NCI-H2107 (cell line): ENCODE measurements around the gene TEKT3.

Experiments used
- DNase-seq: peaks from one replicate; lab custom pipeline; 2025; lab: John Stamatoyannopoulos, UW

Gene TEKT3

DNA sequence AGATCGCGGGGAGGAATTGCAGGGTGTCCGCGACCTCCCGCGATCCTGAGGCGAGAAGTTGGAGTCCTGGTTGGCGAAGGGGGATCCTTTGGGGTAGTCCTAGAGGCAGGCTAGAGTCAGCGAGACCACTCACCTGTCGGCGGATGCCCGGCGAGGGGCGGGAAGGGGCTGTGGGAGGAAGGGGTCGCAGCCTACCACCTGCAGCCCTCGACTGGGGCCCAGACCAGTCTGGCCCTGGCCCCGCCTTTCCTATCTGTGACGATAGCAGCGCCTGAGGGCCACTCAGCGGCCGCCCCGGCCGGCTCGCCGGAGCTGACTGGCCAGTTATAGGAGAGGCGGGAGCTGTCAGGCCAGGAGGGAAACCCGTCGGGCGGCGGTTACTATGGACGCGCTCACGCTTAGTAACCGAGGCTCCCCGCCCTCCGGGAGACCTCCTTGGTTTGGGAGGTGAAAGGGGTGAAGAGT lies at the start of gene TEKT3:
TEKT3 (minus strand) TSS at position 213 of the 465 bp plus-strand sequence. CDS start 10,012 bp downstream, outside the sequence.
- DNase-seq, result no peak

DNA sequence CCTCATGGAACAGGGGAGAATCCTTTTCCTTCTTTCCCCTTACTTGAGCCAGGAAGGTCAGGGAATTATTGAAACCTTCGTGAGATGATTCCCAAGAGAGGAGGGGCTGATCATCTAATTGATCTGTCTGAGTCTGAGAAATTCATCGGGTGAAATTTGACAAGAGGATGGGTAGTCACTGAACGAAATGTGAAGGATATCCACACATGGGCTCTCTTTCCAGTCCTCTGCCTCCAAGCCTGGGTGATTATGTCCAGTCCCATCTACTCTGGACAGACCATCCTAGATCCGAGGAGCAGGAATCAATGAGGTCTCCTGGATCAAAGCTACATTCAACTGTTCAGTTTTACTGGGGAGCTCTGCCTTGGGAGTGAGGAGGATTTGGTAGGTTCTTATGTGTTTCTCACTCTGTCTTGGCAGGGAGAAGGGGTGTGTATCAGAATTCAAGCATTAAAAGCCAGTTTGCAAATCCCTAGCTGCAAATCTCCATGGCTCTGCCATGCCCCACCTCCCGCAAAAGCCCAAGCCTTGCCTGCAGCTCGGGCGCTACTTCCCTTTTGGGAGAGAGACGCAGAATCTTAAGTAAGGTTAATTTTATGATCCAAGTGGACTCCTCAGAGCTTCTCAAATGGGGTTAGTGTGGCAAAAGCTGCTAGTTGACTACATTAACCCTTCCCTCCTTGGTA lies 47.1 kb upstream of the TEKT3 start:
- no peak for DNase-seq

DNA sequence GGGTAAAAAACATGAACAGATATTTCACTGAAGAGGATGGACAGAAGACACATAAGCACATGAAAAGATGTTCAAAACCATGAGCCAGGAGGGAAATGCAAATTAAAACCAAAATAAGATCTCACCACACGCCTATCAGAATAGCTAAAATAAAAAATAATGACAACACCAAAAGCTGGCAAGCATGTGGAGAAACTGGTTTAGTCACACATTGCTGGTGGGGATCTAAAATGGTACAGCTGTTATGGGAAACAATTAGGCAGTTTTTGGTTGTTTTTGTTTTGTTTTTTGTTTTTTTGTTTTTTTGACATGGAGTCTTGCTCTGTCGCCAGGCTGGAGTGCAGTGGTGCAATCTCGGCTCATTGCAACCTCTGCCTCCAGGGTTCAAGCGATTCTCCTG lies 44.7 kb upstream of the TEKT3 start:
- no peak for DNase-seq

DNA sequence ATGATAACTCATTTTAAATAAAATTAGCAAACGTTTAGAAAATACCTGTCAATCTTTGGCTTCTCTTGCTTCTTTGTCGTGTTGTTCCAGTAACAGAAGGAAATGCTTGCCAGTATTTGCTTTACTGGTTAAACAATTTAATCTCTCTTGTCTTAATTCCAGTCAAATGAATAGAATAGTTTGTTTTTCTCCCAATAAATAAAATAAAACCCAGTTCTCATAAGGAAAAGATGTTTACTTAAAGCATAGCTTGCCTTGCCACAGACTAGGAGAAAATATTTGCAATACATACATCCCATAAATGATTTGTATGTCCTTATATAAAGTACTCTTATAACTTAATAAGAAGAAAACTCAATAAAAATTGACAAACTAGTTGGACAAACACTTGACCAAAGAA lies 43.9 kb upstream of the TEKT3 start:
- DNase-seq, result no peak

DNA sequence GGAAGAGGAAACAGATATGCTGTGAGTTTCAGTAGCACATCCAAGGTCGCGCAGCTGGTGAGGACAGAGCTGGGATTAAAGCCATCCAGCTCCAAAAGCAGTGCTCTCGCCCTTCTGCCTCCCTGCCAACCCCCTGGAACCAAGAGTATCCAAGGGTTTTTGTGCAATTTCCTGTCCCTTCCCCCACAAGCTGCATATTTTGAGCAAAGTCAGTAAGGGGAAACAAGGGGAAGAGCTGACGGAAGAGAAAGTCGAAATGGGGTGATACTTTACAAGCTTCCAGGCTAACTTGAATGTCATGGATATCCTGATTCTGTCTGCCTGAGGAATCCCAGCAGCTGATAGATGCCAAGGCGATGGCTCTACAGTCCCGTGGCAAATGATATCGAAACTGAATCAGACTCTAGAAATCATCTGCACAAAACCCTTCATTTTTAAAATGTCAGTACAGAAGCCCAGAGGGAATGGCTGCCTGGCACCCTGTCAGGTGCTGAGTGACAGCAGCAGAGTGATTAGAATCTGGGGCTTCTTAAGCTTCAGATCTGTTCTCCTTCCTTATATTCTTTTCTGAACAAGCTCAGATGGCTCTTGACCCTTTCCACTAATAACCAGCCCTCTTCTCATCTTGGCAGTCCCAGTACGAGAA lies 42.9 kb upstream of the TEKT3 start:
- DNase-seq, result no peak

DNA sequence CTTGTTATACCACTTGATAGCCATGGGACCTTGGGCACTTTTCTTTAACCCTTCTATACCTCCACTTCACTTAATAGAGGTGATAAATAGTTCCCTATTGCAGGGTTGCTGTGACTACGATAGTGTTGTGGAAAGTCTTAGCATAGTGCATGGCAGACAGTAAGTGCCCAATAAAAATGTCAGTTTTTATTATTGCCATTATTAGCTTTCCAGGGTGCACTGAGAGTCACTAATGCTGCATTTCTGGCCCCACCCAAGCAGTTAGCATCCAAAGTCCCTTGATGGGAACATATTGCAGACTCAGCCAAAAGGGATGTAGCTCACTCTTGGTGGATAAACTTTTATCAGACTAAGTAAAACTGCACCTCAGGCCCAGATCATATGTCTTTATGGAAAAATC lies 41.5 kb upstream of the TEKT3 start:
- no peak for DNase-seq

DNA sequence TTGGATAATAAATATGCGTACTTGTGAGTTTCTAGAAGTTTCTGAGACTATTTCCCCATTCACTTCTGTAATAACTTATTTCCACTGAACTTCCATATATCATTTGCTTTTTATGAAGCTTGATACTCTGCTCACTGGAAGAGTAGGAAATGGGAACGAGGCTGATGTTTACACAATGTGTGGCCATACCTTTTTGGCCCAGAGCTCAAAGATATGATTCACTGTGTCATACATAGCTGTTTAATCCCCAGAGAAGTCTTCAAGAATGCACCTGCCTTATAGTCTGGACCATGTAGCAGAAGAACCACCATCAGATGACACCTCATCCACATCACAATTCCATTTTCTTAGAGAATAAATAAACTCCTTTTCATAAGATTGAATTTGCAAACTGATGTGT lies 40.3 kb upstream of the TEKT3 start:
- no peak for DNase-seq

DNA sequence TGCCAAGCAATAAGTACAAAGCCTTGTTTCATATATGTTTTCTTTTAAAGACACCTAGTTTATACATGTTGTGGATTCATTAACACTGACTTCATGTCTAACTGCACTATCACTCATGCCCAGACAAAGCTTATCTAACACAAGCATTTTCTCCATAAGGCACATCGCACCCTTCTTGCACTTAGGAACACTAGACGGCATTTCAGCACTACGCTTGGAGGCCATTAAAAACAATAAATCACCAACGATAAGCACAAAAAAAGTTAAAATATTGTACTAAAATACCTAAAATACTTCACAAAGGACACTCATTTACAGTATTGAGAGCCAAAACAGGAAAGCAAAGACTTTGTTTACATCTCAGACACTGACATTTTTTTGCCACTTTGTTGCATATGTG lies 39.0 kb upstream of the TEKT3 start:
- no peak for DNase-seq

DNA sequence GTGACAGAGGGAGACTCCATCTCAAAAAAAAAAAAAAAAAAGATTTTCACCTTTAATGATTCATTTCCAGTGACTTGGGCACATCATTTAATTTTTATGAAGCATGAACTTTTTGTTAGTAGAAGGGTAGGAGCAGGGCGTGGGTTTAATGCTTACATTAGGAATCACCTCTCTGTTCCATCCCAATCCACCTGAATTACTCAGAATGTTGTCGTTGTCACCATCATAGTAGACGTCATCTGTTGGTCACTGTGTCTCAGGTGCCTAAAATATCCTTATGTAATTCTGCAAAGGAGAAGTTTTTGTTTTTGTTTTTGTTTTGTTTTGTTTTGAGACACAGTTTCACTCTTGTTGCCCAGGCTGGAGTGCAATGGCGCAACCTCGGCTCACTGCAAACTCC lies 38.3 kb upstream of the TEKT3 start:
- DNase-seq, result no peak

DNA sequence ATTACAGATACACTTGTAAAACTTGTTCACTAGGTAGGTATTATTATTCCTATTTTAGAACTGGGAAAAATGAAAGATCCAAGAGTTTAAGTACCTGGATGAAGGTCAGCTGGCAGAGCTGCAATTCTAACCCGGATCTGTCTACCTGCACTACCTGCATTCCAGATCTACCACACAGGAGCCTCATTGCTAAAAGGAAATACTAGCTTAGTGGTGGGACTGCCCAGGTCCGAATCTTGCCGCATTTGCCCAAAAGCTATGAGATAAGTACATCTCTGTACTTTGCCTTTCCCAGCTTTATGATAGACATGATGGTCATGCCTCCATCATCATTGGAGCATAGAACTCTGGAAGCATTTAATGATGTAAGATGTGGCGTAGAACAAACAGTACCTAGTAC lies 36.8 kb upstream of the TEKT3 start:
- DNase-seq, result no peak

DNA sequence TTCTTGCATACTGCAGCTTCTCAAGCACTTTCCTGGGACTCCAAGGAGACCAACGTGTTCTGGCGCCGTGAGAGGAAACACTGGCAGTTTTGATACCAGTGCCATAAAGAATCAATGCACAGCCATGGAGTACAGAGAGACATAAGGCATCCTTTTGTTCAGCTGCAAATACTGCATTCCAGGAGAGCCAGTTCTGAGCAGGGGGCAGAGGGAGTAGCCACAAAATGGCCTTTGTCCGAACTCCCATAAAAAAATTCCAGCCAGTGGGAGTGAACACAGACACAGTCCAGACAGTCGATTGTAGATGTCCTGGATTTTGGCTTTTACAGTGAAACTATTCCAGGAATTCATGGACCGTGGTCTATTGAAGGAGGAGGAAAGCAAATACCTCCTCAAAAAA lies 36.2 kb upstream of the TEKT3 start:
- no peak for DNase-seq

DNA sequence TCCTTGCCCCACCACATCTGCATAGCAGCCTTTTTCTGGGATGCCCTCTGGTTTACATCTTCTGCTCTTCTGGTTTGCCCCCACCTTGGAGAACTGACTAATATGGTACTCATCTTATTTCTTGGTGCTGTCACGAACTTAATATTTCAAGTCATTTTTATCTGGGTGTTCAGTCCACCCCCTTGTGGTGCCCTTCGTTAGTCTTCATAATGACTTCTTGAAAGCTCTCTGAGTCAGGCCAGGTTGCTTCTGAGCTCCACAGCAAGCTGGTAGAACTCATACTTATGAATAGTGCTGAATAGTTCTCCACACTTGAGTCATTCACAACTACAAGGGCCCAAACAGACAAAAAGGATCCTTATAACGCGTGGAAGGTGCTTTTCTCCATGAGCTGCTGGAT lies 35.8 kb upstream of the TEKT3 start:
- no peak for DNase-seq

DNA sequence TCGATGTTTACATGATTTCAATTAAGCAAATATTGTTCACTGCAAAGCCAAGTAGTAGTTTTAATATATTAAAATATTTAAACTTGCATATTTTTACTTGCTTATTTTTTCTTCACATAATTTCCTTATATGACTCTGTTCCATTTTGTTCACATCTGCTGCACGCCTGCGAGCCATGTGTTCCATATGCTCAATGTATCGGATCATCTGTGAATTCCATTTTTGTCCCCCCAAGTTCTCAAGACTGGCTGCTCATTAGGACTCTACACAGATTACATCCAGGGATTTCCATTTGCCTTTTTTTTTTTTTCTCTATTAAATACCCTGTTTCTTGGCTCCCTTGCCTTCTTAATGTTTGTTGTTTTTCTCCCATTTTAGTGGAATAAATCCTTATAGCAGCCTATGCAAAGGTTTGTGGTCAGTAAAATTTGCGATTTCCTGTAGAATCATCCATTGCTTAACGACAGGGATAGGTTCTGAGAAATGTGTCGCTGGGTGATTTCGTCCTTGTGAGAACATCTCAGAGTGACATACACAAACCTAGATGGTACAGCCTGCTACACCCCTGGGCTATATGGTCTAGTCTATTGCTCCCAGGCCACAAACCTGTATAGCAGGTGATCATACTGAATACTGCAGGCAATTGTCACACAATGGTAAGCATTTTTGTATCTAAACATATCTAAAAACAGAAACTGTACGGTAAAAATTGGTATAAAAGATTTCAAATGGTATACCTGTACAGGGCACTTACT lies 30.2 kb upstream of the TEKT3 start:
- no peak for DNase-seq

DNA sequence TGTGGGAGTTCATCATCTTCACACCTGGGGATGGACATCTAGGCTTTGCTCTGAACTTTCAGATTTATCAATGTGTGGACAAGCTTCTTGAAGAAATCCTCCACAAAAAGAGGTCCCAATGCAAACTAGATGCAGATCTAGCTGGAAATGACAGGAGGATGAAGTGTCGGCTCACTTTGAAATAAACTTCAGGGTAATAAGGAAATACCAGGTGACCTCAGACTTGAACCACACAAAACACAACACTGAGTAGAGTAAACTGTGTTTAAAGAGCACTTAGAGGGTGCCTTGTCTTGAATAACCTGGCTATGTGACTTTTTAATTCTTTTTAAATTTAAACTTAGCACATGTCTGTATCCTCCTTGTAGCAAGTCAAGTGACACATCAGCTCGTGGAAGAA lies 27.2 kb upstream of the TEKT3 start:
- DNase-seq, result no peak

DNA sequence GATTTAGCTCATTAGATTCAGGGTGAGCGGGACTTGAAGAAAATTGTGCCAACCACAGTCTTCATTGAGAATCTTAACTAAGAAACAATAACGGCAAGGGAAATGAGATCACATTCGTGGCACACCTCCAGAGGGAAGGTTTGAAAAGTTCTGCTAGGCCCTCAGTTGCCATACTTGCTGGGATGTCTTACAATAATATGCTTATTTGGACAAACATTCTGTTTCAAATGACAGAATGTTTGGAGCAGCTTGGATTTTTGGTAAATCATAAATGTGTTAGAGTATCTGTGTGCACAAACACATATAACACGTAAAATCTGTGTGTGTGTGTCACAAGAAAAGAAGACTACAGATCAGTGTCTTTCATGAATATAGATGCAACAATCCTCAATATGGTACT lies 24.6 kb upstream of the TEKT3 start:
- DNase-seq, result no peak

DNA sequence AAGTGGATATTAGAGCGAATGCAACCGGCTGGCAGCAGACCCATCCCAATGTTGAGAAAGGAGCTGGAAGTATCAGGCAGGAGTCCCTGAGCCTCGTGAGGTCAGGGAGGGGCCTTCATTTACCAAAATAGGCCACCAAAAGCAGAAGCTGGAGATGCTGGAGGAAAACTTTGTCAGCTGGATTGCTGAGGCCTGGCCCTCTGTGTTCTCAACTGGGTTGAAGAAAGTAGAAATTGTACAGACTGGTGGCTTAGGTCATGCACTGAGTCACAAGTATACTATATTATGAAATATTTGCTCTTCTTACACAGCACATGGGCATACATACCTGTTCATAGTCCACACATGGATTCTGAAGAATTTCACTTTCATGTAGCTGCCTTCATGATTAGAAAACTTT lies 23.2 kb upstream of the TEKT3 start:
- no peak for DNase-seq

DNA sequence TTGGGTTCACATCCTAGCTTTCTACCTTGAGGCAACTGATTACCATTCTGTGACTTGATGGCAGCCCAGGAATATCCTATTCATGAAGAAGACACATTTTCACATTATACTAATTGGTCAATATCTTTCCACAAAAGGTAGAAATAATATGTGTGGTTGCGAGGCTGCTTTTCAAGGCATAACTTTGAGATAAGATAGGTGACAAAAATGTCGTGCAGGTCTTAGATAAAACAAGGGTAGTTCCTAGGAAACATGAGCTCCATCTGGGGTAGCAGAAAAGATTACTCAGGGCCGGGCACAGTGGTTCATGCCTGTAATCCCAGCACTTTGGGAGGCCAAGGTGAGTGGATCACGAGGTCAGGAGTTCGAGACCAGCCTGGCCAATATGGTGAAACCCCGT lies 22.3 kb upstream of the TEKT3 start:
- DNase-seq, result no peak

DNA sequence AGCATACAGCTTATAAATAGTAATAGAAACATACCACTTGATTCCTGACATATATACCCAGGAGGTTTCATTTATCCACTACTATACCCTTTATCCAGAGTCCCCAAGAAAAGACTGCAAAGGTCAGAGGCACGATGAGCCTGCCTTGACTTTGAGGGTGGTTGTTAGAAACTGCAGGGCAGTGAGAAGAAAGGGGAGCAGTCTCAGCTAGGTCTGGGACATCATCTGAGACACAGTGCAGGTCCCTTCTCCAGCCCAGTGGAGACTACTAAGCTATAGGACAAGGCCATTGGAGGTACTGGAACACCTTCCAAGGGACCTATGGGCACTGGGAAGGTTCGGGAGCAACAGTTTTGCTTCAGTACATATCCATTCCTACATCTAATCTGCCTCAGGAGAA lies 20.2 kb upstream of the TEKT3 start:
- no peak for DNase-seq

DNA sequence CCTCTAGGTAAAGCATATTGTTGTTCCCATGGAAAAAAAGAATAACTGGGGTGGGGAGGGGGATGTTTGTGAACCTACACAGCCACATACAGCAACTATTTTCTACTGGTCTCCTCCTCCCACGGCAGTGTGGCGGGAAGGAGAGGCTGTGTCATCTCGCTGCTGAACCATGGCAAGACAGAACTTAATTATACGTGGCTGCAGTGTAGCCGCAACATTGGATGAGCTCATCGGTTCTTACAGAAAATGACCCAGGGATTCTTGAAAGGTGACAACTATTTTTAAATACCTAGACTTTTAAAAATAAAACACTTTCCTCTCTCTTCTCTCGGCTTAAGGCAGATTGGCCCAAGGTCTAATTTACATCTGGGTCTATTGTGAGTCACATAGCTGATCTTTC lies 19.8 kb upstream of the TEKT3 start:
- DNase-seq, result no peak

DNA sequence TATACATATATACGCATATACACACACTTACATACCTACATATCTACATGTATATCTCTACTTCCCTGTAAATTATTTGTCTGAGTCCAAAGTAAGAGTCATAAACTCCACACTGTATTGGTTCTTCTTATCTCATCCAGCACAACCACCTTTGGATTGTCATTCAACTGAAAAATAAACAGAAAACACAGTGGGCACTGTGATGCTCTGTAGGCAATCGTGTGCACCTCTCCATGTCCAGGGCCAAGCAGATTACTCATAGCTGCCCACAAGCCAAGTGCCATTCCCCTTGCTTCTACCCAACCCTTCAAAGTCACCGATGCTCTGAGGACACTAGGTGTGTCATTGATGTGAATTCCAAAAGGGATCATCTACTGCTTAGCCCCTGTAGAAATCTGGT lies 12.9 kb upstream of the TEKT3 start:
- DNase-seq, result no peak

DNA sequence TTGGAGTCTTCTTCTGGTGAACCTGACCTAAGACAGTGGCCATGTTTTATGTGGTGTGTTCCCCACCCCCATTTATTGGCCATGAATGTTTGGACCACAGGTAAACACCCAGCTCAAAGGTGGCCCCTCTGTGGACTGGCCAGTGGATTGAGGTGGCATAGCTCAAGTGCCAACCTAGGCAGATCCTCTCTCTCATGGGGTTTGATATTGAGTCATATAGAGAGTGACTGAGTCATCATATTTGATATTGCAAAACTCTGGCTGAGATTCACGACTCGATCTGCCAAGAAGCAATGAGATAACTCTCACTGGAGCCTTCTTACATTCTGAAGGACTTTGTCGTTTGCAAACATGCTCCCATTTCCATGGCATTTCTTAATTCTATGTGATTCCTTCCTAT lies 10.5 kb upstream of the TEKT3 start:
- DNase-seq, result no peak

DNA sequence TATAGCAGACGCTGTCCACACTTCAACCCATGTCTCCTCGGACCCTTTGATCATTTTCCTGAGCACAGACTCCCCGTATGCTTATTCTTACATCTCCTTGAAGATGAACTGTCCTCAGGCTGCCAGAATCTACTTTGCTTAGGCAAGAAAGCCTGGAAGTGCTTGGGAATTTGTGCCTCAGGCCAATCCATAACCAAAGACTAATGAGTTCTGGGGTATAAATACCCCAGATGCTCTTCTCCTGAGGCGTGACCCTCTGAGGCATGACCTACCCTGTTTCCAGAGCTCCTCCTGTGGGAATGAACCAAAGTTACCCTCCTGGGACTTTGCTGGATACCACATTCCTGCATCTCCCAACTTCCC lies 10.1 kb upstream of the TEKT3 start:
- DNase-seq, result no peak

DNA sequence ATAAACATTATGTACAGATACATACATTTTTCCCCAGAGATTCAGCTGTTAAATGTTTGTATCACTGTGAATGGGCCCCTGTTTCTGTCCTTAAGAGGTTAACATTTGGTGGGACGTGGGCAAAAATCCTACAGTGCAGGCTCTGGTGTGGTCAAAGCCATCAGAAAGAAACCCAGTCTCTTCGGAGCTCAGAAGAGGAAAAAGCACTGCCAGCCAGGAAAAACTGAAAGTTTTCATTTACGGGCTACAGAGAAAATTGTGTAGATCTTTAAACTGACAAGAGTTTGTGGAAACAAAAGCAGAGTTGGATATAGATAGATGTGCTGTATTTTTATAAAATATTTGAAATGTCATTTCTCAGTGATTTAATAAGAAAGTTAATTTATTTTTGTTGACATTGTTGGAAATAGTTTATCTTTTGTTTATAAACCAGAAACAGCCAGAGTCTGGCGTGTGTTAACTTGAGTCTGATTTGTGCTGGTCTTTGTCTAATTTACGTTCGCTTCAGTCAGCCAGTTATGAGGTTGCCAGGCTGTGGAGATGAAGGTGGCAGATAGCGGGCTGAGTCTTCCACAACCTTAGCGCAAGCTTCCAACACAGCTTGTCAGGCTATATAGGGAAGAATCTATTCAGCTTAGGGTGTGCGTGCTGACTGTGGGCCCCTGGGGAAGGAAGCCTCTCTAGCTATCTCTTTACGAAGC lies 9.5 kb upstream of the TEKT3 start:
- DNase-seq, result no peak
